GM12865 (cell line): ENCODE results near the gene RBKS.

Experiments used
- DNase-seq: peaks from one replicate; pipeline ENCODE4 v3.0.0; 2010; ENCODE audit warnings: low read depth
- H3K4me3 ChIP-seq: 2 replicates; pipeline ENCODE4 v1.5.1; 2011; ENCODE audit warnings: mild to moderate bottlenecking, low read depth, low read length, control low read depth
- CTCF ChIP-seq: IDR thresholded peaks from 2 replicates; pipeline ENCODE4 v1.5.1; 2011; ENCODE audit warnings: low read length, control low read depth, low read depth, inconsistent platforms; ENCODE audit not compliant: insufficient read depth; ENCODE audit errors: missing control alignments

RBKS gene

DNA sequence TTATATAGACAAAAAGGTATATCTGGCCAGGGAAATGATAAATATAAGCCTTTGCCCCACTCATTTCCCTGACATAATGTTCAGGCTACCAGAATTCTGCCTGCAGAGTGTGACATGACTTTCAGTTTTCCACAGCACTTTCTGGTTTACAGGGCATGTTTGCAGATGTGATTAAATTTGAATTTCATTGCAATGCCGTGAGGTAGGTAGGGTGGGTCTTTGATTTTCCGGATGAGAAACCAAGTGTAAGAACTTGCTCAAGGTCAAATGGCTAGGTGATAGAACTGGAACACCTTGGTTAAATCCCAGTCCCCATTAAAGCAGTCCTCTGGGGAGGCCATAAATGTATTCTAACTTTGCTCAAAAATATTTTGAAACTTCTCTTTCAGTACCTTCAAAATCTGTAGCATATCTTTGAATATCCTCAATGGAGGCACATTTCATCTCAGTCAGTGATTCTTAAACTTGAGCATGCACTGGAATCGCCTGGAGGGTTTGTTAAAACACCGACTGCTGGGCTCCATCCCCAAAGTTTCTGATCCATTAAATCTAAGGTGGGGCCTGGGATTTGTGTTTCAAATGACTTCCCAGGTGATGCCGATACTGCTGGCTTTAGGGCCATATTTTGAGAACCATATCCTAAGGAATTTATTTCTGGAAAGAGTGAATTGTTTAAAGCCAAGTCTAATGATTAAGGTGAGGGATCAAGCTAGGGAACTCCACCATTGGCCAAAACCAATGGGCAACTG, 83.7 kb downstream of the RBKS start:
- no peak for DNase-seq
- no peak for TF ChIP-seq CTCF
- H3K4me3 ChIP-seq: no peak overlapping the region

DNA sequence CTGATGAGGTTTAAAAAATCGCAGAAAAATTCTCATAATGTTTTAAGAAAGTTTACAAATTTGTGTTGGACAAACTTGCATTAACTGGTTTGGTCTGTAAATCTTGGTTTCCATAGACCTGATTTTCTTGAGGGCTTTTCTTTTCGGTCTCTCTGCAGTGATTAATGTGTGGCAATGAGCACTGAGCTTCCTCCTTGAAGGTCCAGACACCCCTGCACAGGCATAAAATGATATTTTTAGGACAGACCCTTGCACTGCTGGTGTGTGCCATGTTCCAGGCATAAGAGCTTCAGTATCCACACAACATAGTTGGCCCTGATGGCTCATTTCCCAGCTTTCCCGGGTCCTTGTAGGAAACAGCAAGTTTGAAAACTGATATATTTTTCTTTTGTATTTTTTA, 85.0 kb downstream of the RBKS start:
- DNase-seq: no peak
- TF ChIP-seq CTCF: no peak
- H3K4me3 ChIP-seq: no peak overlapping the region

DNA sequence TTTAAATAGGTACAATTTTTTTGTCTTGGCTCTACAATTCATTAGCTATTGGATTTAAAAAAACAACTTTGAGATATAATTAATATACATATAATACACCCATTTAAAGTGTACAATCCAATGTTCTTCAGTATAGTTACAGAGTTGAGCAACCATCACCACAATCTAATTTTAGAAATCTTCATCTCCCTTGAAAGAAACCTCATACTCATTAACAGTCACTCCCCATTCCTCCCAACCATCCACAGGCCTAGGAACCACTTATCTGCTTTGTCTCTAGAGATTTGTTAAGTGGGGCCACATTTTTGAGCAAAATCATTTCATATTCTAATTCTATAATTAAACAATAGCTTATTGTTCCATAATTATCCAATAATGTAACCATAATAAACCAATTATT, 86.0 kb downstream of the RBKS start:
- DNase-seq: no peak
- no peak overlapping the region for H3K4me3 ChIP-seq
- no peak for TF ChIP-seq CTCF

GRCh38 chr2:27803046-27803445, 87.1 kb downstream of the RBKS start:
- no peak overlapping the region for H3K4me3 ChIP-seq
- DNase-seq: no peak
- no peak for TF ChIP-seq CTCF

- H3K4me3 ChIP-seq: no peak overlapping the region
- no peak for DNase-seq
- no peak for TF ChIP-seq CTCF
Observed at GRCh38 chr2:27802547-27802946, 87.6 kb downstream of the RBKS start.

- no peak for TF ChIP-seq CTCF
- no peak for DNase-seq
- H3K4me3 ChIP-seq: no peak overlapping the region
Observed at GRCh38 chr2:27800856-27801255, 89.3 kb downstream of the RBKS start.

DNA sequence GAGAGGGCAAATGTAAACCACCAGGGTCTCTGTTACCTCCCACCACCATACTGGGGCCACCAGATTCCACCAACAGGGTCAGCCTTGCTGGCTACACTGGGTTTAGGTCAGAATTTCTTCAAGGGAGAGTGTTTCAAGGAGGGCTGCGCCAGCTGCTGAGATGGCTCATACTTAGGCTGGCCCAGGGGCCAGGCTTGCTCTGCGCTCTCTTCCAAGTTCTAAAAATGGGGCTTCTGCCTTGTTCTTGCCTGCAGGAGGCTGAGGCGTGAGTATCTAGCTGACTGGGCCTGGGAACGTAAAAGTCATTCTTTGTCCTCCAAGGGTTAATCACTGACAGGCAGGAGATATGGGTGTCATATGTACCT, 90.6 kb downstream of the RBKS start:
- no peak for DNase-seq
- no peak overlapping the region for H3K4me3 ChIP-seq
- TF ChIP-seq CTCF: no peak
